OCI-LY3 (cell line): Measurements from ENCODE around the gene SMYD3.

Source experiments
- H2AFZ ChIP-seq: fragments of 200-600, 300-600 bp; shearing (Covaris generic); 2 replicates; pipeline ENCODE4 v1.6.0; 2014; ENCODE audit warnings: antibody characterized with exemption, low read depth, low read length
- H3K27ac ChIP-seq: fragments of 200-600, 300-600 bp; sonication (generic); 2 replicates; pipeline ENCODE4 v1.5.1; 2014; ENCODE audit warnings: mild to moderate bottlenecking, low read length, moderate library complexity, mixed read lengths
- H3K27me3 ChIP-seq: fragments of 200-600, 300-600 bp; sonication (generic); 2 replicates; pipeline ENCODE4 v1.6.1; 2014; ENCODE audit warnings: low read depth, low read length, mixed read lengths
- H3K36me3 ChIP-seq: fragments of 200-600, 300-600 bp; sonication (generic); replicated peaks from 2 replicates; pipeline ENCODE3; 2014; ENCODE audit warnings: low read depth, low read length, mixed read lengths
- H3K4me1 ChIP-seq: fragments of 300-600, 200-600 bp; sonication (generic); 2 replicates; pipeline ENCODE4 v1.6.1; 2014; ENCODE audit warnings: low read length, mixed read lengths
- H3K4me2 ChIP-seq: fragments of 200-600, 300-600 bp; sonication (generic); 2 replicates; pipeline ENCODE4 v1.6.1; 2014; ENCODE audit warnings: low read length, mixed read lengths
- H3K4me3 ChIP-seq: fragments of 300-600, 200-600 bp; sonication (generic); 2 replicates; pipeline ENCODE4 v1.5.1; 2014; ENCODE audit warnings: antibody characterized with exemption, mild to moderate bottlenecking, low read length, moderate library complexity
- H3K79me2 ChIP-seq: fragments of 300-600, 200-600 bp; shearing (Covaris generic); 2 replicates; pipeline ENCODE4 v1.6.1; 2014; ENCODE audit warnings: mild to moderate bottlenecking, low read length, mixed read lengths
- H3K9ac ChIP-seq: fragments of 300-600, 200-600 bp; shearing (Covaris generic); 2 replicates; pipeline ENCODE4 v1.6.0; 2014; ENCODE audit warnings: mild to moderate bottlenecking, low read length, moderate library complexity
- H3K9me3 ChIP-seq: fragments of 200-600, 300-600 bp; shearing (Covaris generic); 2 replicates; pipeline ENCODE4 v1.6.1; 2014; ENCODE audit warnings: low read length, mixed read lengths; ENCODE audit not compliant: insufficient read depth
- H4K20me1 ChIP-seq: fragments of 200-600, 300-600 bp; sonication (generic); 2 replicates; pipeline ENCODE4 v1.6.1; 2016; ENCODE audit warnings: low read length, mixed read lengths; ENCODE audit not compliant: insufficient read depth
- EZH2phosphoT487 ChIP-seq: fragments of 200-600 bp; shearing (Covaris generic); IDR thresholded peaks from 2 replicates; pipeline ENCODE4 v1.6.1; 2018; ENCODE audit warnings: antibody characterized with exemption, mixed run types, low read depth
- TF ChIP-seq, protein P1 (sequence below): fragments of 200-600, 300-600 bp; sonication (generic); IDR thresholded peaks from 2 replicates; pipeline ENCODE4 v1.5.1; 2014; ENCODE audit warnings: antibody characterized with exemption, low read length, low read depth

The SMYD3 gene

DNA sequence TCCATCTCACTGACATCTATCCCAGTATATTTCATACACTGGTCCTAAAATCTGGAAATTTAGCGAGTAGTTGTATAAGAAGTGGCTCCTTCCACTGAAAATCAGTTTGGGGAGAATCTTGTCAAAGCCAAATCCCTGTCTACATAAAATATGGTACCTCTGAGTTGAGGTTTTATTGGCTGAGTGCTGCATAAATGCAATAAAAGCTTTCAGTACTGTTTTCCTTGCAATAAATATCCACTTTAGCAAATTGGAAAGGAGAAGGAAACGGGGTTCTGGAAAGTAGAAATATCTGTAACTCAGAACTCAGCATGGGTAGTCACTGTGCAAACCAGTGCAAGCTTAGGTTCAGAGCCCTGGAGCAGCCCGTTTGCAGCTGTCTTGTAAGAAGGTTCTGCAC, 580.2 kb downstream of the SMYD3 start:
- Histone ChIP-seq H3K9ac (no peak overlapping the region), H3K36me3 (no peaks in the 10 kb centered on the region), H3K79me2 (no peaks in the 10 kb centered on the region), H4K20me1 (no peaks in the 10 kb centered on the region), H3K27me3 (no peaks in the 10 kb centered on the region), H2AFZ (no peak overlapping the region), H3K9me3 (no peaks in the 10 kb centered on the region), H3K4me2 (no peak overlapping the region), H3K4me1 (no peaks in the 10 kb centered on the region), H3K27ac (no peak overlapping the region), H3K4me3 (no peak overlapping the region)
- TF ChIP-seq, protein P1, sequence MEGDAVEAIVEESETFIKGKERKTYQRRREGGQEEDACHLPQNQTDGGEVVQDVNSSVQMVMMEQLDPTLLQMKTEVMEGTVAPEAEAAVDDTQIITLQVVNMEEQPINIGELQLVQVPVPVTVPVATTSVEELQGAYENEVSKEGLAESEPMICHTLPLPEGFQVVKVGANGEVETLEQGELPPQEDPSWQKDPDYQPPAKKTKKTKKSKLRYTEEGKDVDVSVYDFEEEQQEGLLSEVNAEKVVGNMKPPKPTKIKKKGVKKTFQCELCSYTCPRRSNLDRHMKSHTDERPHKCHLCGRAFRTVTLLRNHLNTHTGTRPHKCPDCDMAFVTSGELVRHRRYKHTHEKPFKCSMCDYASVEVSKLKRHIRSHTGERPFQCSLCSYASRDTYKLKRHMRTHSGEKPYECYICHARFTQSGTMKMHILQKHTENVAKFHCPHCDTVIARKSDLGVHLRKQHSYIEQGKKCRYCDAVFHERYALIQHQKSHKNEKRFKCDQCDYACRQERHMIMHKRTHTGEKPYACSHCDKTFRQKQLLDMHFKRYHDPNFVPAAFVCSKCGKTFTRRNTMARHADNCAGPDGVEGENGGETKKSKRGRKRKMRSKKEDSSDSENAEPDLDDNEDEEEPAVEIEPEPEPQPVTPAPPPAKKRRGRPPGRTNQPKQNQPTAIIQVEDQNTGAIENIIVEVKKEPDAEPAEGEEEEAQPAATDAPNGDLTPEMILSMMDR: no peak

DNA sequence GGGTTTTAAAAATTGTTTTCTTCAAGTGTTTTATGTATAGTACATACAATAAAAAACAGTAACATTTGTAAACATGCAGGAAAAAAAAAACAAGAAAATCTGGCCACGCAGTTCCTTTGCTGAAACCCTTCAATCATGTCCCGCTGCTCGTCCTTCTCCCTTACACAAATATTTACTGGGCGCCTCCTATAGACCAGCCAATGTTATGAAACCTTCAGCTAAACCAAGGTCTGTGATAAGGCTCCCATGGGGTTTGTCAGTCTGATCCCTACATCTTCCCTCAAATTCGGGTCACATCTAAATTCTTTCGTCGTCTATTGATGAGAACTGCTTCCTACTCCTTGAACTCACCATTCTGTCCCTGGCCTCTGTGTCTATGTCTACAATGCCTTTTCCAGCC, 583.9 kb downstream of the SMYD3 start:
- Histone ChIP-seq H4K20me1 (no peaks in the 10 kb centered on the region), H3K4me1 (no peaks in the 10 kb centered on the region), H3K4me3 (no peak overlapping the region), H3K9ac (no peak overlapping the region), H3K9me3 (peaks cover 3% of the 10 kb centered on the region; the same call in 1 of the 2 replicates), H3K27ac (no peak overlapping the region), H2AFZ (no peak overlapping the region), H3K27me3 (no peaks in the 10 kb centered on the region), H3K36me3 (no peaks in the 10 kb centered on the region), H3K79me2 (no peaks in the 10 kb centered on the region), H3K4me2 (no peak overlapping the region)
- TF ChIP-seq EZH2phosphoT487: no peak
- TF ChIP-seq, protein P1: no peak

DNA sequence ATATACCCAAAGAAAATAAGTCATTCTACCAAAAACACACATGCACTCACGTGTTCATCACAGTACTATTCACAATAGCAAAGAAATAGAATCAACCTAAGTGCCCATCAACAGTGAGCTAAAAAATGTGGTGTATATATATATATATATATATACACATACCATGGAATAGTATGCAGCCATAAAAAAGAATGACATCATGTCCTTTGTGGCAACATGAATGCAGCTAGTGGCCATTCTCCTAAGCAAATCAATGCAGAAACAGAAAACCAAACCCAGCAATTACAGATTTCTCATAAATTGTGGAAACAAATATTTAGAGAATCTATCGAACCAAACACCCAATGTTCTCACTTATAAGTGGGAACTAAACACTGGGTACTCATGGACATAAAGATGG, 585.7 kb downstream of the SMYD3 start:
- Histone ChIP-seq H3K4me2 (no peak overlapping the region), H2AFZ (no peak overlapping the region), H3K4me1 (no peaks in the 10 kb centered on the region), H3K9ac (no peak overlapping the region), H3K36me3 (no peaks in the 10 kb centered on the region), H4K20me1 (no peaks in the 10 kb centered on the region), H3K27ac (no peak overlapping the region), H3K4me3 (no peak overlapping the region), H3K79me2 (no peaks in the 10 kb centered on the region), H3K9me3 (peaks cover 3% of the 10 kb centered on the region; the same call in 1 of the 2 replicates), H3K27me3 (no peaks in the 10 kb centered on the region)
- no peak for TF ChIP-seq EZH2phosphoT487
- TF ChIP-seq, protein P1: no peak

DNA sequence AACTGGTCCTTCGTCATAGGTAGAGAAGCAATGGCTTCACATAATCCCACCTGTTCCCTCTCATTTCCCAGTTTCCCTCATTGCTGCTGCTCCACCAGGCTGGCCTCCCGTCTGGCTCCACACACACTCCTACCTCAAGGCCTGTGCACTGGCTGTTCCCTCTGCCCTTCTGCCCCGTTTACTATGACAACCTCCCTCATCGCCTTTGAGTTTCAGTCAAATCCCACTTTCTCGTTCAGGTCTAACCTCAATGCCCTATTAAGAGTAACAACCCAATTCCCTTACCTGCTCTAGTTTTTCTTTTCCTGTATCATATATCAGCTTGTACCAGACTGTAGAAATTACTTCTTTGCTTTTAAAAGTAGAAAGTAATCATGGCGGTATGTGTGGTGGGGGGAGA, 589.7 kb downstream of the SMYD3 start:
- H3K4me2 ChIP-seq: no peak overlapping the region
- H3K36me3 ChIP-seq: peaks cover 6% of the 10 kb centered on the region
- no peaks in the 10 kb centered on the region for H4K20me1 ChIP-seq
- TF ChIP-seq, protein P1: no peak
- no peak for TF ChIP-seq EZH2phosphoT487
- H3K27ac ChIP-seq: no peak overlapping the region
- no peak overlapping the region for H3K9ac ChIP-seq
- no peak overlapping the region for H2AFZ ChIP-seq
- H3K4me1 ChIP-seq: peaks cover 11% of the 10 kb centered on the region
- H3K4me3 ChIP-seq: no peak overlapping the region
- H3K27me3 ChIP-seq: no peaks in the 10 kb centered on the region
- H3K9me3 ChIP-seq: peaks cover 3% of the 10 kb centered on the region; the same call in 1 of the 2 replicates
- H3K79me2 ChIP-seq: no peaks in the 10 kb centered on the region
